HG02610 (cell line): Measurements from ENCODE around the gene KIAA0586.
"Not testable (repeated sequence)": the region's sequence is repeated elsewhere in the genome, so short reads cannot be mapped to it uniquely, and the experiment has no call there.

ENCODE experiments used
- ATAC-seq: cut with Tn5 transposase; IDR thresholded peaks from one replicate; pipeline ENCODE4 v1.9.1; 2021; ENCODE audit warnings: mild to moderate bottlenecking, moderate library complexity; ENCODE audit not compliant: unreplicated experiment

Gene KIAA0586

GRCh38 chr14:58427281-58428117 lies at the start of gene KIAA0586, which contains the start of gene TIMM9:
TSS of gene KIAA0586 (plus strand) at chr14:58427719. CDS start at chr14:58428265, 546 bp downstream.
TSS of gene TIMM9 (minus strand) at chr14:58427531. CDS start at chr14:58411945, 15,586 bp downstream.
- ATAC-seq: peak; percentile 84

- no peak for ATAC-seq
Observed at GRCh38 chr14:58390830-58391229, 36.7 kb upstream of the KIAA0586 start.

GRCh38 chr14:58395562-58395811 lies 32.0 kb upstream of the KIAA0586 start:
- ATAC-seq: no peak

GRCh38 chr14:58395812-58396788 lies 31.4 kb upstream of the KIAA0586 start, which contains the start of gene TOMM20L:
TSS of gene TOMM20L (plus strand) at chr14:58395930. CDS start at chr14:58395958, 28 bp downstream.
- peak; percentile 94 for ATAC-seq

GRCh38 chr14:58397156-58397555 lies 30.4 kb upstream of the KIAA0586 start:
- ATAC-seq: no peak

- ATAC-seq: no peak
Observed at GRCh38 chr14:58398495-58398894, 29.0 kb upstream of the KIAA0586 start.

- ATAC-seq: no peak
Observed at GRCh38 chr14:58398895-58399294, 28.6 kb upstream of the KIAA0586 start.

GRCh38 chr14:58401587-58401986 lies 25.9 kb upstream of the KIAA0586 start:
- ATAC-seq: no peak

GRCh38 chr14:58408681-58409215 lies 18.8 kb upstream of the KIAA0586 start:
- ATAC-seq: no peak

- ATAC-seq: no peak
Observed at GRCh38 chr14:58414845-58415244, 12.7 kb upstream of the KIAA0586 start.

- no peak for ATAC-seq
Observed at GRCh38 chr14:58415636-58416547, 11.6 kb upstream of the KIAA0586 start.

- not testable (repeated sequence) for ATAC-seq
Observed at GRCh38 chr14:58416934-58417333, 10.6 kb upstream of the KIAA0586 start.

GRCh38 chr14:58426670-58427280 lies 744 bp upstream of the KIAA0586 start:
- ATAC-seq: peak; percentile 37

GRCh38 chr14:58428118-58428683 lies 682 bp downstream of the KIAA0586 start:
- no peak for ATAC-seq

- ATAC-seq: no peak
Observed at GRCh38 chr14:58430156-58430555, 2.6 kb downstream of the KIAA0586 start.

- no peak for ATAC-seq
Observed at GRCh38 chr14:58439476-58439875, 12.0 kb downstream of the KIAA0586 start.

GRCh38 chr14:58444627-58445026 lies 17.1 kb downstream of the KIAA0586 start:
- no peak for ATAC-seq

- ATAC-seq: no peak
Observed at GRCh38 chr14:58455593-58456265, 28.2 kb downstream of the KIAA0586 start.

- ATAC-seq: no peak
Observed at GRCh38 chr14:58460772-58461171, 33.3 kb downstream of the KIAA0586 start.
